ENCODE results near the gene CCDC32.

CCDC32 gene

GRCh38 chr15:40562691-40563090 is 2.2 kb downstream of the CCDC32 start:
- DNase-seq (ENCODE audit: low read depth) = no peak
- no peak for TF ChIP-seq MAX (IDR thresholded peaks at IDR 0.05; ENCODE audit: low read depth, low read length)
- TF ChIP-seq POLR2A (IDR thresholded peaks at IDR 0.05; ENCODE audit: extremely low read depth, insufficient read length) = no peak
- TF ChIP-seq CTCF (IDR thresholded peaks at IDR 0.05; ENCODE audit: low read depth, low read length) = no peak
- TF ChIP-seq MYC (IDR thresholded peaks at IDR 0.05; ENCODE audit: low read depth, low read length) = no peak
- H3K4me3 ChIP-seq (ENCODE audit: low read depth, low read length) = no peak overlapping the region

GRCh38 chr15:40558952-40559742 is 5.7 kb downstream of the CCDC32 start:
- no peak overlapping the region for H3K4me3 ChIP-seq (ENCODE audit: low read depth, low read length)
- no peak for DNase-seq (ENCODE audit: low read depth)
- TF ChIP-seq MYC (IDR thresholded peaks at IDR 0.05; ENCODE audit: low read depth, low read length) (no peak), CTCF (IDR thresholded peaks at IDR 0.05; ENCODE audit: low read depth, low read length) (no peak), MAX (IDR thresholded peaks at IDR 0.05; ENCODE audit: low read depth, low read length) (no peak), POLR2A (IDR thresholded peaks at IDR 0.05; ENCODE audit: extremely low read depth, insufficient read length) (no peak)

GRCh38 chr15:40555876-40556275 is 9.0 kb downstream of the CCDC32 start:
- no peak overlapping the region for H3K4me3 ChIP-seq (ENCODE audit: low read depth, low read length)
- DNase-seq (ENCODE audit: low read depth) = no peak
- TF ChIP-seq MYC (IDR thresholded peaks at IDR 0.05; ENCODE audit: low read depth, low read length) = no peak
- TF ChIP-seq POLR2A (IDR thresholded peaks at IDR 0.05; ENCODE audit: extremely low read depth, insufficient read length) = no peak

- no peak overlapping the region for H3K4me3 ChIP-seq (ENCODE audit: low read depth, low read length)
- TF ChIP-seq MAX (IDR thresholded peaks at IDR 0.05; ENCODE audit: low read depth, low read length) (no peak), POLR2A (IDR thresholded peaks at IDR 0.05; ENCODE audit: extremely low read depth, insufficient read length) (no peak), CTCF (IDR thresholded peaks at IDR 0.05; ENCODE audit: low read depth, low read length) (no peak), MYC (IDR thresholded peaks at IDR 0.05; ENCODE audit: low read depth, low read length) (no peak)
- DNase-seq (ENCODE audit: low read depth) = no peak
These were observed 10.7 kb downstream of the CCDC32 start for GRCh38 chr15:40554161-40554525.

- no peak overlapping the region for H3K4me3 ChIP-seq (ENCODE audit: low read depth, low read length)
- TF ChIP-seq MAX (IDR thresholded peaks at IDR 0.05; ENCODE audit: low read depth, low read length) (no peak), POLR2A (IDR thresholded peaks at IDR 0.05; ENCODE audit: extremely low read depth, insufficient read length) (no peak), MYC (IDR thresholded peaks at IDR 0.05; ENCODE audit: low read depth, low read length) (no peak), CTCF (IDR thresholded peaks at IDR 0.05; ENCODE audit: low read depth, low read length) (no peak)
- DNase-seq (ENCODE audit: low read depth) = peak; percentile 38
These were observed 14.4 kb downstream of the CCDC32 start for GRCh38 chr15:40550341-40551037.

GRCh38 chr15:40549894-40550293 is 14.9 kb downstream of the CCDC32 start:
- no peak for DNase-seq (ENCODE audit: low read depth)
- no peak for TF ChIP-seq CTCF (IDR thresholded peaks at IDR 0.05; ENCODE audit: low read depth, low read length)
- TF ChIP-seq MAX (IDR thresholded peaks at IDR 0.05; ENCODE audit: low read depth, low read length) = no peak
- no peak for TF ChIP-seq POLR2A (IDR thresholded peaks at IDR 0.05; ENCODE audit: extremely low read depth, insufficient read length)
- no peak for TF ChIP-seq MYC (IDR thresholded peaks at IDR 0.05; ENCODE audit: low read depth, low read length)
- H3K4me3 ChIP-seq (ENCODE audit: low read depth, low read length) = no peak overlapping the region

Data from NB4 (cell line).